ENCODE data around the gene ST3GAL5.
A peak's percentile ranks its signal among the peaks of the same experiment; 100 is the strongest.
"Not testable (repeated sequence)": the region's sequence is repeated elsewhere in the genome, so short reads cannot be mapped to it uniquely, and the experiment has no call there.

Gene ST3GAL5

DNA sequence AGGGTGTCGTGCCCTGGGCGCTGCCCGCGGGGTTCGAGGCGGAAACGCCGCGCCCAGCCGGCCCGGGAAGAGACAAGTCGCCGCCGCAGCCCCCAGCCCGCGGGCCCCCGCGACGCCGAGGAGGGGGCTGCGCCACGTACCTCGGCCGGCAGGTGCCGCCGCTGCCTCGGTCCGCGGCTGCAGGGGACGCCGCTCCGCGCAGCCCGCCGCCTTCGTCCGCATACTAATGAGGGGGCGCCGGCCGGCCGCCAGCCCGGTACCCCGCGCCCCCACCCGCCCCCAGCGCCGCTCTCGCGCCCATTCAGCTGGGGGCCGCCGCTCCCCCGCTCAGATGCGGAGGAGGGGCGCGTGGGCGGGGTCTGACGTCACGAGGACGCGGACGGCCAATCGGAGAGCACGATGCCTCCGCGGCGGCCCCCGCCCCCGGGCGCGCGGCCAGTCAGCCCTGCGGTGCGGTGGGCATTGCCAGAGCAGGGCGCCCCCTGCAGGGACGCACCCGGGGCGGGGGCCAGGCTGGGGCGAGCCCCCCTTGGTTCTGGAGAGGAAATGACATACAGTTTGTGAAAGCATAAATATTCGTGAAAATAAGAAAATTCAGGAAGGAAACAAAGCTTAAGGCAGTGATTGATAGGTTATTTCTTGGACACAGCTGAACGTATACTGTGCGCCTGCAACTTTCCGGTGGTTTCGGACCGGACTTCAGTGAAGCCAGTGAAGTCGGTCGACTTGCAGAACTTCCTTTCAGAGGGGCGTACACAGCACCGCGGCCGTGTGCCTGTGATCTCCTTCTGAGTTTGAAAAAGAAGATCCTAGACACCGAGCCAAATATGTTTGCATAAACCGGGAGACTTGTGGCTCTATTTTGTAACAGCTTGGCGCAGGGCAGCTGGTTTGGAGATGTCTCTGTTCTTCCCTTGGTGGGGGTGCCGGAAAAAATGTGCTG lies at the start of gene ST3GAL5:
Gene ST3GAL5 (minus strand): TSS at position 307 of the 943 bp plus-strand sequence. CDS start 85 bp downstream, at position 222.
- peak; percentile 71 to 96 (median 83) for DNase-seq

DNA sequence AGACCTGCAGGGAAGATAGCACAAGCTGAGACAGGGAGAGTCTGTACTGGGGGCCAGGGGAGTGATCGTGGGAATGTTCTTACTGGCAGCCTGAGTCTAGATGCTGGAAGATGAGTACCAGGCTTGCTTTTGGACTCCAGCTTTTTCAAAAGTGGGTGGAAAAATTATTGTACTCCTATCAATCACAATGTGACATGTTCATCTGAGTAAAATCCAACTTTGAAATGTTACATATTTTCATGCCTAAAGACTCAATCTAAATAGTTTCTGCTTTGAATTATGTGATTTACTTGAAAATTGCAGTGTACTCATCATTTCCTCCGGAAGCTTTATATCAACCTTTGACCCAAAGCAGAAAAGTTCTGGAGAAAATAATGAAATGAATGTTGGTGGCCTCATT lies 49.7 kb upstream of the ST3GAL5 start:
- DNase-seq: no peak

DNA sequence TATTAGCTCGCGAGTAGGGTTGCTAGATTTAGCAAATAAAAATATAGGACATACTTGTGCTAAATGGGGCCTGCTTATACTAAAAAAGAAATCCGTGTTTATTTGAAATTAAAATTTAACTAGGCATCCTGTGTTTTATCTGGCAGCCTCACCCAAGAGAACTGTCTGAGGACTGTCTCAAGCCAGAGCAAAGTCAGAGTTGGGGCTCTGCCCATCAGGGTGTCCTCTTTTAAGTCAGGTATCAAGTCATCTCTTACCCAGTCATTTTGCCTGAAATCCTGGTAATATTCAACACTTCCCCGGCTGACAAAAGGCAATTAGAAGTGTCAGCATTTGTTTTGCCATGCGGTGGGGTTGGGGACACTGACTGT lies 48.3 kb upstream of the ST3GAL5 start:
- DNase-seq: no peak

DNA sequence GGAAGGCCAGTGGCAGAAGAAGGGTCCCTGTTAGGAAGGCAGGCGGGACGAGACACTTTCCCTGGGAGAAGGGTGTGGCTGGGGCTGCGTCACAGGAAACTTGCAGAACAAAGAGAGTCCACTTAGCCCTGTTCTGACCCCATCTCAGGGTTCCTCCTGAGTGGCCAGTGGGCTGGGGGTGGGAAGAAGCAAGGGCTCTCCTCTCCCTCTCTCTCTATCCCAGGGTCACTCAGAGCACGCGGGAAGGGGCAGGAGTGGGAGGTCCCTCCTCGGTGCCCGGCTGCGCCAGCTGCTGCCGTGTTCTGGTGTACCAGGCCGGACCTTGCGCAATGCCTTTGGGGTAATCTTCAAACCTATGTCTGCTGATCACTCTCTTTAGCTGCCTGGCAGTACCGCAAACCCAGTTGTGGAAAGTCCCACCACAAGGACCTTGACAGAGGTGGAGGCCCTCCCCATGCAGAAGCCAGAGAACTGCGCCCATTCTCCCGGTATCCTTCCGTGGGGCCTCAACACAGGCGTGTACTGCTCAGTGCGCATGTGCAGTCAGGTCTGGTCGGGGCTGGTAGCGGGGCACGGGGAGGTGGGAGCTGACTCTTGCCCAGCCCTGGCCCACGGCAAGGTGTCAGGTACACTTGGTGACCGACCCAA lies 47.8 kb upstream of the ST3GAL5 start:
- DNase-seq: no peak

DNA sequence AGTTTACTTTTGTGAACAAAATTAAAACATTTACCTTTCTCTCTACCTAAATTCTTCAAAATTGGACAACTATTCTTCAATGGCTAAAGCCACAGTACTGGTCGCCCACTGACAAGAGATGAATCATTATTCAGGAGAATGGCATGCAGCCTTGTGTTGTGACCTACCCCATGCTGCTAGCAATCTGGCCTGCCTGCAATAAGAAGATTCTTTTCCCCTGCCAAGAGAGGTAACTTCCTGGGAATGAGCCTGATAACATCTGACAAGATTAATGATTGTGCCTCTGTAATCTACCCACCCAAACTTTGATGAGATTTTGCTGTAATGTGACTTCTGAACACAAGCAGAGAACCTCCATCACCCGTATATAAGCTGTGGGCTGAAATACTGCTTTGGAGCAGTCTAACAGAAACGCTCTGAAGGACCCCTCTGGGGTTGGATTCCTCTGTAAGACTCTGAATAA lies 47.0 kb upstream of the ST3GAL5 start:
- DNase-seq: no peak

DNA sequence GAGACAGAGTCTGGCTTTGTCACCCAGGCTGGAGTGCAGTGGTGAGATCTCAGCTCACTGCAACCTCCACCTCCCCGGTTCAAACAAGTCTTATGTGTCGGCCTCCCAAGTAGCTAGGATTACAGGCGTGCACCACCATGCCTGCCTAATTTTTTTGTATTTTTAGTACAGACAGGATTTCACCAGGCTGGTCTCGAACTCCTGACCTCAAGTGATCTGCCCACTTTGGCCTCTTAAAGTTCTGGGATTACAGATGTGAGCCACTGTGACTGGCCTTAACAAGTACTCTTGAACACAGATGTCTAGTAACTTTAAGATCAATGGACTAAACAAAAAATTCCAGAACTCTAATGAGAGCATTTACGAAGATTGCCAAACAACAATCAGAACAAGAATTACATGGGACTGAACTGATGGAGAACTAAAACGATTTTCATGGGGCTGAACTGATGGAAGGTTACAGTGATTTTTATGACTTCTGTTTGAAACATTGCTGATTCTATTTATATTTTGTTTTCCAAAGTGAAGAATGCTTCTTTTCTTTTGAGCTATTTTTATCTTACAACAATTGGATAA lies 46.5 kb upstream of the ST3GAL5 start:
- no peak for DNase-seq

DNA sequence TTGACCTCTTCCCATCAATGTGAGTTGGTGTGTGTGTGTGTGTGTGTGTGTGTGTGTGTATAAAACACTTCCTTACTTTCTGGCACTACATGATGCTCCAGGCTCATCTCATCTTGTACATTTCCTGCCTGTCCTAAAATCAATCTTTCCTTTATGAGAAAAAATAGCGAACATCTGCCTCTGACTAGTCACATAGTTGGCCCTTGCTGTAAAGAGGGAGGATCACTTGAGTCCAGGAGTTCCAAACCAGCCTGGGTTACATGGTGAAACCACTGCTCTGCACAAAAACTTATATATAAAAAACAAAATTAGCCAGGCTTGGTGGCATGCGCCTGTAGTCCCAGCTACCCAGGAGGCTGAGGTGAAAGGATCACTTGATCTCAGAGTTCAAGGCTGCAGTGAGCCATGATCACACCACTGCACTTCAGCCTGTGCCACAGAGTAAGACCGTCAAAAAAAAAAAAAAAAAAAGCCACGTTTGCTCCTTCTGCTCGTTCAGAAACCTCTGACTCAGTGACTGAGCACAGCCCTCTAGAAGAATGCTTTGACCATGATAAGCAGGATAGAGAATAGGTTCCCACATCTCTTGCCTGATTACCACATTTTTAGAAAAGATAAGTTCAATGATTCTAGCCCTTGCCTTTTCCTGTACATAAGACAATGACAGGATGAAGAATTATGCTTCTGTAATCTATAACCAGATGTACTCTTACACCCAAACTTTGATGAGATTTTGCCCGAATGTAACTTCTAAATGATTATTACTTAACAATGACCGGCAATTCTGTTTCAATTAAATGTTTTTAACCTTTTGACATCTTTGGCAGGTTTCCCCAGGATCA lies 45.2 kb upstream of the ST3GAL5 start:
- DNase-seq: no peak

DNA sequence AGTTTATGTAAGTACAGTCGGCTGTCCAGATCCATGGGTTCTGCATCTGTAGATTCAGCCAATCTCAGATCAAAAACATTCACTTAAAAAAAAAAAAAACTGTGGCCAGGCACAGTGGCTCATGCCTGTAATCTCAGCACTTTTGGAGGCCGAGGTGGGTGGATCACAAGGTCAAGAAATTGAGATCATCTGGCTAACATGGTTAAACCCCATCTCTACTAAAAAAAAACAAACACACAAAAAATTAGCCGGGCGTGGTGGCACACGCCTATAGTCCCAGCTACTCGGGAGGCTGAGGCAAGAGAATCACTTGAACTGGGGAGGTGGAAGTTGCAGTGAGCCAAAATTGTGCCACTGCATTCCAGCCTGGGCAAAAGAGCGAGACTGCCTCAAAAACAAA lies 42.4 kb upstream of the ST3GAL5 start:
- not testable (repeated sequence) for DNase-seq

DNA sequence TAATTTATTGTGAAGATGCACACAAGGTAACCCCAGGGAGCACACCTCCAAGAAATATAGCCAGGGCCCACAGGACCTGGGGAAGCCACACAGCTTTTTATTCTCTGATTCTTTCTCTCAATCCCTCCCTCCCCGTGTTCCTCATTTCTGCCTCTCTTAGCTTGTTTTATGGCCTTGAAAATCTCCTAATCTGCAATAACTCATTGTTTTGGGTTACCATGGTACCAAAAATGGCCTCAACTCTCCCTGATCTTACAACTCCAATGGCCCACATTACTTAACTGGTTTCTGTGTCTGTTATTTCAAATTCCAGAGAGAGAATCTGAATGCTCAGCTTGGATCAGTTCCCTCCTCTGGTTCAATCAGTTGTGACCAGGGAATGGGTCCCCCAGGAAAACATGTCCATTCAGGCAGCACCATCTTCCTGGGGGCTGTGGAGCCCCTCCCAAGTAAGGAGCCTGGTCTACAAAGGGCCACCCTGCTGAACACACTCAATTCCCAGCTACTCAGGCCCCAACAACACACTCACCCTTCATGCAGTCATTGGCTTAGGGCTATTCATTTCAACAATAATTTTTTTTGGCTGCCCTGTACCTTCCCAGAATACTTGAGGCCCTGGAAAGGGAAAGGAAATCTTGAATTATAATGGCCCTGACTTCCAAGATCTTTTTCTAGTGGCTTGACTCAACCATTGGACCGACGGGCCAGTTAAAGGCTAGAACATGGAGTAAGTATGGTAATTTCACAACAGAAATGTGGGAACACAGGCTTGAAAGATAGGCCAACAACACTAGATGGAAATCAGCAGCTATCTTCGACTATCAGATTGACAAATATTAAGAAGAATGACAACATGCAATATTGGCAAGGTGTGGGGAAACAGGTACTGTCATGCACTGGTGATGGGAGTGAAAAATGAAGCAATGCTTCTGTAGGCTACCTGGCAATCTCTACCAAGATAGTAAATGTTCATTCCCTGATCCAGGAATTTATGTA lies 41.6 kb upstream of the ST3GAL5 start:
- DNase-seq: no peak

DNA sequence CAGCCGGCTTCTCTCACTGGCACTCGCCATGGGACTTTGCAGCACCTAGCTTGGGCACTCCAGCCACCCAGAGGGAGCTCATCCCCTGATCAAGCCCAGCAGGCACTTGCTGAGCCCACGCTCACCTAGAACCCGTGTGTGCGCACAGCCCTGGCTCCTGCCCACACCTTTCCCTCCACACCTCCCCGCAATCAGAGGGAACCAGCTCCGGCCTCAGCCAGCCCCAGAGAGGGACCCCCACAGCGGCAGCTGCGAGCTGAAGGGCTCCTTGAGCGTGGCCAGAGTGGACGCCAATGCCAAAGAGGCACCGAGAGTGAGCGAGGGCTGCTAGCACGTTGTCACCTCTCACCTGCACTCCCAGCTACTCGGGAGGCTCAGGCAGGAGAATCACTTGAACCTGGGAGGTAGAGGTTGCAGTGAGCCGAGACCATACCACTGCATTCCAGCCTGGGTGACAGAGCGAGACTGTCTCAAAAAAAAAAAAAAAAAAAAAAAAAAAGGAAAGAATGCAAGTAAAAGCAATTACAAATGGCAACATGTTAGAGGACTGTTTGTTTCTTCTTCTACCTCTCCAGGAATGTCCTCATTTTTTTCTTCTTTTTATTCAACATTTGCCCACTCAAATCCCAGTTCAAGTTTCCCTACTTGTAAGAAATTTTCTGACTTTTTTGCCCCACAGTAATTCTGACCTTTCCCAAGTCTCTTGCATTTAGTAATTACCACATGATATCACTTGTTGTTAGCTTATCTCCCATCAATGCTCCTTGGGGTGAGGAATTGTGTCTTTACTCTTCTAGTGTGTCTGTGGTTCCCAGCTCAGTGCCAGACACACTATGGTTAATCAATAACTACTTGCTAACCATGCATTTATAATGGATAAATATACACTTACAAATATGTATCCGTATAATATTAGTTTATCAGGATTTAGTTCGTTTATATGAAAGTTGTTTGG lies 40.6 kb upstream of the ST3GAL5 start:
- no peak for DNase-seq

DNA sequence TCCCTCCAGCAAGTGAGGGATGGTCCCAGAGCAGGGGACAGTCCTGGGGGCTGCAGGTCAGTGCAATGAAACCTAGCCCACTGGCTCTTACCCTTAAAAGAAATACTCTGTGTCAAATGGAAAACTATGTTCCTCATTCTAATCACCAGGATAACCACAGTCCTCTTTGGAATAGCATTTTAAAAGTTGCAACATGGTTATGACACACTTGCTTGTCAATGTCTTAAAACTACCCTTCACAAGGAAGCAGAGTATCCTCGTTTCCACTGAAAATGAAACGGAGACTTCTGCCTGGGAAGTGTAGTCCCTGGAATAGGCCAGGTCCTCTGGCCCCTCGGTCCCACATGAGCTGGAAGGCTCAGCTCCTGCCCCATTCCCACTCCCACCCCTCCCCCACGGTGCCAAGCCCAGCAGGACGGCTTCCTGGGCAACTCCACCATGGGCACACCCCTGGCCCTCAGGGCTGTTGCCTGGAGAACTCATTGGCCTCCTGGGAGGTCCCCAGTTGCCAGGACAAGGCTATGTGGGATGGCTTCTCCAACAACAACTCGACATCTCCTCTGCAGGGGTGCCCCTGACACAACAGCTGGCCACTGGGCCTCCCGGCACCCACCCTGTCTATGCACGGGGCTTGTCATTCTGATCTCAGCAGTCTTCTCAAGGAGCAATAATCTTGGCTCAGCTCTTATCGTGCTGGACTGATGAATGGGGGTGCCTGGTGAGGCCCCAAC lies 38.3 kb upstream of the ST3GAL5 start:
- DNase-seq: no peak

DNA sequence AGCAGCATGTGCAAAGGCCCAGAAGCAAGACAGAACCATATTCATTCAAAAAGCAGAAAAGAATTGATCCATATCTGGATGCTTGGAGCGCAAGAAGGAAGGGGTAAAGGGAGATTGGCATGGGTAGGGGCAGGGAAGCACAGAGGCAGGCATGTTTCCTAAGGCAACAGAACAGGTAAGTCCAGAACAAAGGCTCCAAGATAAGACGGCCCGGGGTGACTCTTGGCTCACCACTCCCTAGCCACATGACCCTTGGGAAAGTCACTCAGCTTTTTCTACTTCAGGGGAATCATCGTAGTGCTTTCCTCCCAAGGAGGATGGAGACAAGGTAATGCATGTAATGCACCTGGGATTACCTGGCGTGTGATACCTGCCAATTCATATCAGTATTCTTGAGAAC lies 37.7 kb upstream of the ST3GAL5 start:
- DNase-seq: no peak

DNA sequence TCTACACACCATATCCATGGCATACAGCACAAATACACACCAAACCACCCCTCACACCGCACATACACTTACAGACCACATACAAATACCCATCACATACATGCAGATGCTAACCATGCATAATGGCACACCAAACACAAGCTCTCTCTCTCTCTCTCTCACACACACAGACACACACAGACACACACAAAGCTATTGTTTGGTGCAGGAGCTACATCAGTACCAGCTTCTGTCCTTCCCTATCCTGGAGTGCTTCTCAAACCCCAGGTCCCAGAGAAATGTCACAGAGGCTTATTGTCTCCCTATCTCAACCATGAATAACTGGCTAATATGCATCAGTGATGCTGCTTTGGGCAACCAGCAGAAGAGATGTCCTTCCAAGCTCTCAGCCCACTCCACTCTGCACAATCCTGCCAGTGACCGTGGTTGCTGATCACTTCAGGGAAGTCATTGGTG lies 36.5 kb upstream of the ST3GAL5 start:
- DNase-seq: no peak

DNA sequence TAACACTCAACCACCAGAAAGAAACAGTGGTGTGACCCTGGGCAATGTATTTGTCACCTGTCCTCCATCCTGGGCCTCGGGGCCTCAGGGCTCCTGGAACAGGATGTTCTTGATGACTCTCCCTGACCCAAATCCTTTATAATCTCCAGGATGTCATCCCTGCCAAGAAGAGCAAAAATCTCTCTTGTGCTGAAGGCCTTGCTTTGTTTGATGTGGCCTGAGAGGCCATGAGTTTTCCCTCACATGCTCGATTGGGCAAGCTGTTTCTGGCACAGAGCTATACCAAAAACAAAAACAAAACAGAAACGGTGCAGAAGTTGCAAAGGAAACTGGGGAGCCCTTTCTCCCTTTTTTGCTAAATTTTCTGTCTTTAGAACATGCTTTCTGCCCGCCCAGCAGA lies 35.7 kb upstream of the ST3GAL5 start:
- DNase-seq: no peak

DNA sequence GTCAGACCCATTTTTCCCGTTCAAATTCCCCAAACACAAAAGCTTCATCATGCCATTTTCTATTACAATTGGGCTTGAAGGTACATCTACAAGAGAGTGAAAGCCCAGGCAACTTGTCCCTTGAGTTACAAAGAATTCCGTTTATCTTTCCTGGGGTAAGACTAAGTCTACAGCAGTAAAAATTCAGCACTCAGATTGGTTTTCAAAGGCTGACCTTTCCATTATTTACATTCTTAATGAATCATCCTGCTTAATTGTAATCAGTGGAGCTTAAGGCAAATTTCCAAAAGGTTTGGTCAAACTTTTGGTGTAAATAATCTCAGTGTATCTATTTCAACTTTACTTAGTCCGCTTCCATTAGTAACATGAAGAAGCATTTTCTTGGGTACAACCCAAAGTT lies 33.4 kb upstream of the ST3GAL5 start:
- DNase-seq: no peak

DNA sequence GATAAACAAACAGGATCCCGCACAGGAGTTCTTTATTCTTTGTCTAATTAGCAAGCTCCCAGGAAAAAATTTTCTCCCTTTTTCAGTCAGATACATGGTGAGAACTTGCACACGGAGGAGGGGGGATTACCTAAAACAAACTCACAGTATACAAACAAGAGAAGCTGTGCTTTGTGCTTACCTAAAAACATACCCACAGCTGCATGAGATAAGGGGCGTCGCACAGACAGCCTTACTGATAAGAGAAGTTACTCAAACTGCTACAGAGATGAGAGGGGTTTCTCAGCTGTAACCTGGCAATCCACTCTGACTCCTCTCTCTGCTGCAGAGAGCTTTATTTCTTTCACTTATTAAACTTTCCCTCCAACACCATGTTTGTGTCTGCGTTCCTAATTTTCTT lies 32.9 kb upstream of the ST3GAL5 start:
- DNase-seq: no peak

DNA sequence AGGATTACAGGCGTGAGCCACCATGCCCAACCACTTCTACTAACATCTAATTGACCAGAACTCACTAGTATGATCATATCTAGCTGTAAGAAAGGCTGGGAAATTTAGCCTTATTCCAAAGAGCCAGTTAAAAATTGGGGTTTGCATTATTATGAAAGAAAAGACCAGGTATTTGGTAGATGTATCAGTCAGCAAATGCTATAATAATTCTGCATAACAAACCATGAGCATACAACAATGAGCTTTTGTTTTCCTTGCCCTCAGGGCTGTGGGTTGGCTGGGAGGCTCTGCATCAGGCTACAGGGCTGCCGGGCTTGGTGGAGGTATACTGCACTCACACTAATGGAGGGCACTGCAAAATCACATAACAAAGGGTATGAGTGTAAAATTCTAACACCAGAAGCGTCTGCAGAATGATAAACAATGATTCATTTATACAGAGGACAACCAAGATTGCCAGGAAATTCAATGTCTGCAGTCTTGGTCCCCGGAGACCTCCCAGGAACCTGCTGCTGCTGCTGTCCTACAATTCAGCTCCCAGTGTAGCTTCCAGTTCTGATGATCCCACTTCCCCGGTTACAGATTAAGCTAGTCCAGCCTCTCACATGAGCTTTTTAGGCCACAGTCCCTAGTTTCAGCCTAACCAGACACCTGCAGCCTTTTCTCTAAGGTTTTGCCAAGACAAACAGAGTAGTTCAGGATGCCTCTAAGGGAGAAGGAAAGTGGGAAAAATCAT lies 32.2 kb upstream of the ST3GAL5 start:
- no peak for DNase-seq

DNA sequence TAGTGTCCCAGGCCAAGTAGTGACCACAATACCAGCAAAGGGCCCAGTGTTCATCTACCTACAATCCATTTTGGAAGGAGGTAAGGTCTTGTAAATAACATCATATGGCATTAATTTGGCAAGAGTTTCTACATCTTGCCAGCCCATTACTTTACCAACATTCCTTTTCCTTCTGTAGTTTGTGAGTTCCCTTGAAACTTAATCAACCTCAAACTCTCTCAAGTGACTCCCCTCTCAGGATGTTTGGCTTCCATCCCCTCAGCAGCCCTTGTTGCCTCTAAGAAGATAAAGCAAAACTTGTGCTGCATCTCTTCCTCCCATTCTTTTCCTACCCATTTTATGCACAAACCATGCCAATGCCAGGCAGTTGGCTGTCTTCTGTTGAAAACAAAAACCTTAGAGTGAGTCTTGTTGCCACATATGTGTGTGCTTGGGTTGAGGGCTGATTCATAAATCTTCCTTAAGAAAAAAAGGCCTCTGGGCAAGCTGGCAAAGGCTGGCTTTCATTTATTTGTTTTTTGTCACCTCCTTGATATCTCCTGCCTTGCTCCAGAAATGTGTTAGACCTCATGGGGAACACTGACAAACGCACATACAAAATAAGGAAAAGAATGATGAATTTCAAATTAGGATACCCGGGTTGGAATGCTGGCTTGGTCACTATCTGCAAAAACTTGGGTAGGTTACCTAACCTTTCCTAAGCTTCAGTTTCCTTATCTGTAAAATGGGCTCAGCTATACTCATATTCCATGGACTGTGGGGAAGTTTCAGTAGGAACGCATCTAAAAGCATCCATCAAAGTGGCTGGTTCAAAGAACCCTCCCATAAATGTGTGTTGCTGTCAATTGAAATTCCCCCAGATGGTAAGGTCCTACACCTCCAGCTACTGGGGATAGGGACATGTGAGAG lies 29.4 kb upstream of the ST3GAL5 start:
- no peak for DNase-seq

Measured in activated naive CD4-positive, alpha-beta T cell (primary cell).